K562 (cell line): Measurements from ENCODE around the gene PHACTR3. TPM values are rescaled to one million over a fixed set of nuclear protein-coding genes. Genes with fewer than 3 reads are reported as not detected.

Experiments used
- ATAC-seq: fragments of 200-7000 bp; cut with Tn5 transposase; 3 replicates; pipeline ENCODE4 v1.9.1; 2020; ENCODE audit warnings: moderate library complexity
- BruUV-seq: library from RNA; stranded (reverse); fragments of 400-500 nt; replicated peaks from 2 replicates; lab custom pipeline; 2021; lab: Mats Ljungman, UMichigan
- CTCF ChIA-PET: fragments of 300-600 bp; formaldehyde crosslinking; extraction: SDS; loops from one replicate; lab custom pipeline; 2021; ENCODE audit warnings: low intra/inter-chr PET ratio; lab: Yijun Ruan, JAX
- POLR2A ChIA-PET: fragments of 300-600, 350-650 bp; sonication (Branson Sonifier 250); formaldehyde crosslinking; extraction: SDS; loops from one replicate; lab custom pipeline; 2021; ENCODE audit warnings: antibody characterized with exemption, inconsistent platforms; lab: Yijun Ruan, JAX
- DNase-seq, 4 experiments: peaks; one replicate each; pipeline versions ENCODE4 v3.0.0 to v3.0.0-alpha.2; 2011 to 2018; ENCODE audit warnings: low spot score in 3 of 4, mixed read lengths in 3 of 4; ENCODE audit errors: extremely low read depth in 1 of 4
- FAIRE-seq: peaks from 2 replicates; lab custom pipeline; 2011; peaks lifted over from hg19 to GRCh38; lab: Jason Lieb, UNC
- H2AFZ ChIP-seq: 2 replicates; pipeline ENCODE4 v1.6.0; 2011; ENCODE audit warnings: low read depth, low read length, control low read depth, inconsistent platforms
- H3K27ac ChIP-seq: fragments of 200-600 bp; 3 replicates; pipeline ENCODE4 v1.8.0; 2011; ENCODE audit warnings: low read depth, mild to moderate bottlenecking, control low read depth, inconsistent platforms, low read length, moderate library complexity, mixed read lengths; ENCODE audit errors: extremely low read depth
- H3K27me3 ChIP-seq, 2 experiments: fragments of 300-600 bp in 1 of 2; 2 replicates in 1 of 2; 3 replicates in 1 of 2; pipeline versions ENCODE4 v1.6.0 to v1.8.0; 2011; ENCODE audit warnings: inconsistent platforms in 2 of 2, low read length in 2 of 2, mild to moderate bottlenecking in 1 of 2, mixed read lengths in 1 of 2, moderate library complexity in 1 of 2; ENCODE audit not compliant: control insufficient read depth in 2 of 2, insufficient read depth in 2 of 2
- H3K36me3 ChIP-seq: fragments of 300-600 bp; 3 replicates; pipeline ENCODE4 v1.8.0; 2011; ENCODE audit warnings: mild to moderate bottlenecking, low read length, inconsistent platforms; ENCODE audit not compliant: control insufficient read depth, insufficient read depth
- H3K4me1 ChIP-seq, 2 experiments: fragments of 200-600 bp in 1 of 2; replicated peaks in 1 of 2; 2 replicates in 1 of 2; 3 replicates in 1 of 2; pipeline versions ENCODE4 v1.5.1 to v1.8.0; 2011; ENCODE audit warnings: inconsistent platforms in 2 of 2, low read length in 2 of 2, mild to moderate bottlenecking in 1 of 2, mixed read lengths in 1 of 2, moderate library complexity in 1 of 2; ENCODE audit not compliant: control insufficient read depth in 2 of 2, insufficient read depth in 2 of 2
- H3K4me2 ChIP-seq: 2 replicates; pipeline ENCODE4 v1.6.1; 2011; ENCODE audit warnings: low read length, control low read depth, inconsistent platforms, mixed read lengths; ENCODE audit not compliant: insufficient read depth
- H3K4me3 ChIP-seq: fragments of 200-600 bp; sonication (generic), shearing (Covaris generic); 2 replicates; pipeline ENCODE4 v1.5.1; 2016; ENCODE audit warnings: control low read depth, inconsistent platforms
- H3K79me2 ChIP-seq: fragments of 200-600 bp; 3 replicates; pipeline ENCODE4 v1.8.0; 2011; ENCODE audit warnings: low read length, inconsistent platforms; ENCODE audit not compliant: control insufficient read depth, insufficient read depth
- H3K9ac ChIP-seq, 2 experiments: 2 replicates each; pipeline versions ENCODE4 v1.6.0 to v1.6.1; 2011; ENCODE audit warnings: low read depth in 2 of 2, low read length in 2 of 2, control low read depth in 1 of 2, inconsistent platforms in 1 of 2, mild to moderate bottlenecking in 1 of 2, mixed read lengths in 1 of 2; ENCODE audit not compliant: insufficient read depth in 1 of 2
- H3K9me1 ChIP-seq: one replicate; pipeline ENCODE4 v1.6.0; 2011; ENCODE audit warnings: inconsistent platforms, mild to moderate bottlenecking, low read length, moderate library complexity; ENCODE audit not compliant: control insufficient read depth, insufficient read depth
- H3K9me3 ChIP-seq: replicated peaks from 2 replicates; pipeline ENCODE4 v1.5.1; 2011; ENCODE audit warnings: low read depth, low read length, inconsistent platforms; ENCODE audit not compliant: control insufficient read depth, insufficient read depth
- H4K20me1 ChIP-seq: replicated peaks from 2 replicates; pipeline ENCODE4 v1.6.1; 2011; ENCODE audit warnings: low read length, inconsistent platforms, mixed read lengths; ENCODE audit not compliant: control insufficient read depth, insufficient read depth
- ATF3 ChIP-seq, 2 experiments: fragments of 450-650 bp in 1 of 2; sonication (generic) in 1 of 2; formaldehyde crosslinking in 1 of 2; IDR thresholded peaks in 1 of 2; conservative IDR thresholded peaks in 1 of 2; 2 replicates each; pipeline versions ENCODE4 v1.6.1 to v1.8.1; 2016 to 2023; ENCODE audit warnings: mild to moderate bottlenecking in 2 of 2, moderate library complexity in 2 of 2, inconsistent platforms in 1 of 2, missing genetic modification reagents in 1 of 2
- BCLAF1 ChIP-seq, 2 experiments: fragments of 450-650 bp in 1 of 2; IDR thresholded peaks; 2 replicates each; pipeline ENCODE4 v1.6.1; 2011 to 2017; ENCODE audit warnings: low read depth in 2 of 2, antibody characterized with exemption in 1 of 2, borderline replicate concordance in 1 of 2, low read length in 1 of 2, mild to moderate bottlenecking in 1 of 2, mixed read lengths in 1 of 2; ENCODE audit not compliant: control insufficient read depth in 1 of 2
- CHAMP1 ChIP-seq: fragments of 450-650 bp; IDR thresholded peaks from 2 replicates; pipeline ENCODE4 v1.6.1; 2016; ENCODE audit warnings: mild to moderate bottlenecking
- CREM ChIP-seq: IDR thresholded peaks from 2 replicates; pipeline ENCODE4 v1.6.1; 2014; ENCODE audit warnings: antibody characterized with exemption, low read depth
- MYC ChIP-seq, 2 experiments: fragments of 250-450 bp in 1 of 2; sonication (Bioruptor Pico) in 1 of 2; IDR thresholded peaks; 2 replicates each; pipeline versions ENCODE4 v1.5.1 to v1.6.1; 2012 to 2021; ENCODE audit warnings: low read depth in 2 of 2, borderline replicate concordance in 1 of 2, improper control_type of control experiment in 1 of 2, low read length in 1 of 2, mild to moderate bottlenecking in 1 of 2, moderate library complexity in 1 of 2
- POLR2B ChIP-seq: fragments of 450-650 bp; IDR thresholded peaks from 2 replicates; pipeline ENCODE4 v1.6.1; 2018; ENCODE audit warnings: low read depth; ENCODE audit not compliant: partially characterized antibody
- PTBP1 ChIP-seq: fragments of 200-400 bp; formaldehyde crosslinking; IDR thresholded peaks from 2 replicates; pipeline ENCODE4 v1.6.1; 2017; ENCODE audit warnings: low read depth, low read length
- STAT5A ChIP-seq: IDR thresholded peaks from 2 replicates; pipeline ENCODE4 v1.6.1; 2012; ENCODE audit warnings: low read length, inconsistent platforms, borderline replicate concordance
- ZNF592 ChIP-seq: fragments of 450-650 bp; IDR thresholded peaks from 2 replicates; pipeline ENCODE4 v1.6.1; 2017; ENCODE audit warnings: antibody characterized with exemption, mild to moderate bottlenecking
- ZZZ3 ChIP-seq: fragments of 450-650 bp; IDR thresholded peaks from 2 replicates; pipeline ENCODE4 v1.6.1; 2016; ENCODE audit warnings: antibody characterized with exemption, mild to moderate bottlenecking, moderate library complexity
- in situ Hi-C: fragments of 300-500 bp; cut with MboI; formaldehyde crosslinking; loops from 4 replicates; pipeline ENCODE4 v1.15.0; 2018; ENCODE audit warnings: inconsistent platforms, mixed read lengths
- intact Hi-C: fragments of 100-400 bp; cut with micrococcal nuclease; formaldehyde crosslinking; loops from 2 replicates; pipeline ENCODE4 v1.14.2; 2022
- polyA plus RNA-seq, 8 experiments: library from polyadenylated mRNA; depleted of rRNA in 4 of 8; stranded (reverse) in 5 of 8; unstranded in 3 of 8; fragments of >200 nt; fragmentation: Nextera tagmentation in 2 of 8; fragmentation: Illumina TruSeq in 1 of 8; extraction: Ambion mirVana in 2 of 8; extraction: Trizol in 1 of 8; gene quantifications; 2 replicates each; pipeline versions ENCODE4 v1.2.1 to v1.2.3, GENCODE V29; 2011 to 2014; ENCODE audit warnings: inconsistent platforms in 1 of 8, missing spikeins in 1 of 8
- total RNA-seq, 7 experiments: library from RNA; depleted of rRNA in 6 of 7; stranded (reverse); fragments of >200 nt in 6 of 7; fragmentation: Illumina TruSeq in 2 of 7; extraction: Trizol in 2 of 7; gene quantifications; 2 replicates each; pipeline versions ENCODE4 v1.2.1 to v1.2.3, GENCODE V29; 2011 to 2021; ENCODE audit warnings: low replicate concordance in 1 of 7

Gene PHACTR3
- total and polyA plus RNA-seq, 9 of the 15 experiments (the other 6 are each of a cell fraction or from before 2014, with no cell fraction given), result not detected

GRCh38 chr20:59767656-59768055 is 163.3 kb downstream of the PHACTR3 start:
- no TSS peak for BruUV-seq
- Histone ChIP-seq H3K9me3 (no peaks in the 10 kb centered on the region), H2AFZ (no peak overlapping the region), H3K9me1 (peaks cover 2% of the 10 kb centered on the region), H3K4me1 (no peaks in the 10 kb centered on the region), H3K27ac (no peak overlapping the region), H4K20me1 (no peaks in the 10 kb centered on the region), H3K4me3 (no peak overlapping the region), H3K36me3 (no peaks in the 10 kb centered on the region), H3K27me3 (no peaks in the 10 kb centered on the region), H3K9ac (no peak overlapping the region), H3K4me2 (no peak overlapping the region), H3K79me2 (no peaks in the 10 kb centered on the region)
- POLR2A ChIA-PET, result interaction anchor here (1.0 kb wide), 1 partner anchor 13 kb away, joined by 3 read pairs; no protein-coding TSS in a partner anchor
- intact Hi-C loops, result no loop called here
- DNase-seq (no peak), FAIRE-seq (peak; percentile 86), ATAC-seq (no peak)
- in situ Hi-C loops, result no loop called here
- CTCF ChIA-PET, result no interaction called here
- TF ChIP-seq ZZZ3 (no peak), ZNF592 (no peak), CHAMP1 (no peak), BCLAF1 (IDR thresholded peaks at IDR 0.05; ENCODE audit: borderline replicate concordance in 1 of 2, control insufficient read depth in 1 of 2, low read depth in 2 of 2, low read length in 1 of 2) (no peak), STAT5A (no peak), CREM (no peak), PTBP1 (no peak), MYC (IDR thresholded peaks at IDR 0.05; ENCODE audit: low read depth, low read length) (no peak), MYC (CRISPR knock-in tag; IDR thresholded peaks at IDR 0.05; ENCODE audit: borderline replicate concordance, low read depth) (no peak), POLR2B (no peak), ATF3 (IDR thresholded peaks at IDR 0.05) (no peak), ATF3 (CRISPR knock-in tag; conservative IDR thresholded peaks at IDR 0.05) (no peak)
